HAP-1 (cell line): ENCODE results near the gene SCNN1B.
"Not testable (repeated sequence)": the region's sequence is repeated elsewhere in the genome, so short reads cannot be mapped to it uniquely, and the experiment has no call there.

ENCODE experiments used
- DNase-seq, 2 experiments: peaks; one replicate each; pipeline ENCODE4 v3.0.0-alpha.2; 2016 to 2020; ENCODE audit warnings: low spot score in 2 of 2
- H3K27me3 ChIP-seq: fragments of 250-450 bp; sonication (Bioruptor Pico); 2 replicates; pipeline ENCODE4 v1.5.1; 2020; ENCODE audit warnings: low read depth, mild to moderate bottlenecking, moderate library complexity
- H3K36me3 ChIP-seq: fragments of 250-450 bp; sonication (Bioruptor Pico); replicated peaks from 2 replicates; pipeline ENCODE4 v1.5.1; 2020; ENCODE audit warnings: mild to moderate bottlenecking
- H3K4me1 ChIP-seq: fragments of 250-450 bp; sonication (Bioruptor Pico); 2 replicates; pipeline ENCODE4 v1.5.1; 2020; ENCODE audit warnings: mild to moderate bottlenecking
- H3K4me3 ChIP-seq: fragments of 250-450 bp; sonication (Bioruptor Pico); 2 replicates; pipeline ENCODE4 v1.5.1; 2020; ENCODE audit warnings: mild to moderate bottlenecking, moderate library complexity
- H3K9me3 ChIP-seq: fragments of 250-450 bp; sonication (Bioruptor Pico); 2 replicates; pipeline ENCODE4 v1.5.1; 2020; ENCODE audit warnings: mild to moderate bottlenecking, moderate library complexity
- in situ Hi-C: fragments of 300-500 bp; cut with MboI; formaldehyde crosslinking; loops from 3 replicates; pipeline ENCODE4 v1.14.3; 2020; ENCODE audit warnings: low sequenced_read_pairs, inconsistent platforms, mixed read lengths

SCNN1B gene

DNA sequence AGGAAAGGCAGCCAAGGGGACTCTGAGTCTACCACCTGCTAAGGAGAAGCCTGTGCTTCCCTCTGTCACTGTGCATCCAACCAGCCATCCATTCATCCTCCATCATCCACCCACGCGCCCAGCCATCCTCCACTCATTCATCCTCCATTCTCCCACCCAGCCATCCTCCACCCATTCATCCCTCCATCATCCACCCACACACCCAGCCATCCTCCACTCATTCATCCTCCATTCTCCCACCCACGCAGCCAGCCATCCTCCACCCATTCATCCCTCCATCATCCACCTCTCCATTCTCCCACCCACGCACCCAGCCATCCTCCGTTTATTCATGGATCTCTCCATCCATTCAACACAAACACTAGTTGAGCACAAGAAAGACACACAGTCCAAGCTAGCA, 76.8 kb downstream of the SCNN1B start:
- no peaks in the 10 kb centered on the region for H3K27me3 ChIP-seq
- H3K4me1 ChIP-seq, result no peaks in the 10 kb centered on the region
- H3K36me3 ChIP-seq, result no peaks in the 10 kb centered on the region
- H3K4me3 ChIP-seq, result no peak overlapping the region
- no peak for DNase-seq
- in situ Hi-C loops, result no loop called here
- H3K9me3 ChIP-seq, result no peaks in the 10 kb centered on the region

DNA sequence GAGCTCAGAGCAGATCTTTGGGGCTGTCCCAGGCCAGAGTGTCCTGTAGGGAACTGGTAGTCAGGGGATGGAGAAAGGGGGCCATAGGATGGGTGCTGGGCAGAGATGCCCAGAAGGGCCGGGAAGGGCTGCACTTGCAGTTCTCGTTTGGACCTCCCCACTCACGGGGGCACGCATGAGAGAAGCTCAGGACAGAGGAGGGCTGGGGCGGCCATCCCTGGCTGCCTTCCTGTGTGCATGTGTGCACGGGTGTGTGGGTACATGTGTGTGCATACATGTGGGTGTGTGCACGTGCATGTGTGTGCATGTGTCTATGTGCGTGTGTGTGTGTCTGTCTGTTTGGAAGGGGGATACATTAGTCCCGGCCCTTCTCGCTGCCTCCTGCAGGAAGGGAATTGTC, 77.6 kb downstream of the SCNN1B start:
- Histone ChIP-seq H3K9me3 (no peaks in the 10 kb centered on the region), H3K27me3 (no peaks in the 10 kb centered on the region), H3K4me1 (no peaks in the 10 kb centered on the region), H3K4me3 (no peak overlapping the region), H3K36me3 (no peaks in the 10 kb centered on the region)
- no peak for DNase-seq
- in situ Hi-C loops, result no loop called here

DNA sequence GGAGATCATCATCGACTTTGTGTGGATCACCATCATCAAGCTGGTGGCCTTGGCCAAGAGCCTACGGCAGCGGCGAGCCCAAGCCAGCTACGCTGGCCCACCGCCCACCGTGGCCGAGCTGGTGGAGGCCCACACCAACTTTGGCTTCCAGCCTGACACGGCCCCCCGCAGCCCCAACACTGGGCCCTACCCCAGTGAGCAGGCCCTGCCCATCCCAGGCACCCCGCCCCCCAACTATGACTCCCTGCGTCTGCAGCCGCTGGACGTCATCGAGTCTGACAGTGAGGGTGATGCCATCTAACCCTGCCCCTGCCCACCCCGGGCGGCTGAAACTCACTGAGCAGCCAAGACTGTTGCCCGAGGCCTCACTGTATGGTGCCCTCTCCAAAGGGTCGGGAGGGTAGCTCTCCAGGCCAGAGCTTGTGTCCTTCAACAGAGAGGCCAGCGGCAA, 78.4 kb downstream of the SCNN1B start:
- DNase-seq, result no peak
- in situ Hi-C loops, result no loop called here
- H3K27me3 ChIP-seq, result no peaks in the 10 kb centered on the region
- H3K4me3 ChIP-seq, result no peak overlapping the region
- no peaks in the 10 kb centered on the region for H3K9me3 ChIP-seq
- no peaks in the 10 kb centered on the region for H3K36me3 ChIP-seq
- no peaks in the 10 kb centered on the region for H3K4me1 ChIP-seq

DNA sequence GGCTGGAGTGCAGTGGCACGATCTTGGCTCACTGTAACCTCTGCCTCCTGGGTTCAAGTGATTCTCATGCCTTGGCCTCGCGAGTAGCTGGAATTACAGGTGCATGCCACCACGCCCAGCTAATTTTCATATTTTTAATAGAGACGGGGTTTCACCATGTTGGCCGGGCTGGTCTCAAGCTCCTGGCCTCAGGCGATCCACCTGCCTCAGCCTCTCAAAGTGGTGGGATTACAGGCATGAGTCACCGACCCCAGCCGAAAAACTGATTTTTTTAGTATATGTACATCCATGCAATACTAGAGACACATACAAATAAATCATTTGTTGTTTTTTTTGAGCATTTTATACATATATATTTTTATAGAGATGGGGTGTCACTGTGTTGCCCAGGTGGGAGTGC, 79.6 kb downstream of the SCNN1B start:
- in situ Hi-C loops, H3K27me3 ChIP-seq: not testable (repeated sequence)

DNA sequence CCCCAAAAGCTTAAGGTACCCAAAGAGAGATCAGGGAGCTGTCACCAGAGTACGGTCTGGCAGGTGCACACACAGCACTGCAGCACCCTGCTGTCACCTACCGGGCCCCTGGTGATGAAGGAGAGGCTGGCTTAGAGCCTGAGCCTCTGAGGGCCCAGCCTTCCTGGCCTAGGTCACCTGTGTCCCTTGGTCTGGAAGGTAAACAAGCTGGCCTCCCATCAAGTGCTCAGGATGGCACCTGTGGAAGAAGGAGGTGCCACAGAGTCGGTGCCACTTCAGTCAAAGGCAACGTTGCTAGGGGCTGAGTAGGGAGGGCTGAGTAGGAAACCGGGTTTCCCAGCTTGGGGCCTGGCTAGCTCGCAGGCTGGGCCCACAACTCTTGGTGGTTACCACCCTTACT, 80.2 kb downstream of the SCNN1B start:
- H3K4me3 ChIP-seq, result no peak overlapping the region
- in situ Hi-C loops, result no loop called here
- H3K36me3 ChIP-seq, result no peaks in the 10 kb centered on the region
- no peaks in the 10 kb centered on the region for H3K4me1 ChIP-seq
- no peaks in the 10 kb centered on the region for H3K9me3 ChIP-seq
- no peak for DNase-seq
- no peaks in the 10 kb centered on the region for H3K27me3 ChIP-seq

More for the DNA sequence above, 79.6 kb downstream of the SCNN1B start:
- H3K9me3 ChIP-seq, H3K4me1 ChIP-seq, DNase-seq, H3K36me3 ChIP-seq, H3K4me3 ChIP-seq: not testable (repeated sequence)

DNA sequence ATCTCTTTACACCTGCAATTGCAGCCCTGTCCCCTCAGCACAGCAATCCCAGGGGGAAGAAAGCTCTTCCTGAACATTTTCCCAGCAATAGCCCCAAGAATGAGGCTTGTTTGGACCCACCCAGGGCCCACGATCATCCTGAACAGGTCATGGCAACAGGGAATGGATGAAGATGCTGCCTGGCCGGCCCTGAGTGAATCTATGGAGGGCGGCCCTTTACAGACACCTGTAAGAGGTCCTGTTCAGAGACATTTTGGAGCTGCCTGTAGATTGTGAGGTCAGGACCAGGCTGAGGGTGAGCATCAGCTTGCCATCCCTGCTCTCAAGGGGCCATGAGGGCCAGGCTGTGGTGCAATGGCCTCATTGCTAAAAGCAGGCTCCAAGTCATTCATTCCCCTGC, 81.8 kb downstream of the SCNN1B start:
- in situ Hi-C loops, result no loop called here
- Histone ChIP-seq H3K4me1 (no peaks in the 10 kb centered on the region), H3K27me3 (no peaks in the 10 kb centered on the region), H3K36me3 (no peaks in the 10 kb centered on the region), H3K9me3 (no peaks in the 10 kb centered on the region), H3K4me3 (no peak overlapping the region)
- DNase-seq, result no peak

DNA sequence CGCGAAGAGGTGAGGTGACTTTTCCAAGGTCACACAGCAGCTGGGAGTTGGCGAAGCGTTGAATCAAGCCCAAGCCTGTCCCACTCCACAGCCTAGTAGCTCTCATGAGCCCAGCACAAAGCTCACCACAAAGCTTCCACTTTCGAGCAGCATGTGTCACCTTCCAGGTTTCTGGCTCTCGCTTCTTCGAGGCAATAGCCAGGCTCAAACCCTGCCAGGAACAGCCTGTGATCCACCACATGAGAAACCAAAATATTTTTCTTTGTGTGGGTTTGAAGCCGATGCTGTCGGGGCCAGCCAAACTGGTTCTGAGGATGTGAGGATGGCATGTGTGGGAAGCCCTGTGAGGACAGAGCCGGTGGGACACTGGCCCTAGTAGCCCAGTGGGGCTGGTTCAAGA, 82.8 kb downstream of the SCNN1B start:
- Histone ChIP-seq H3K4me3 (no peak overlapping the region), H3K36me3 (no peaks in the 10 kb centered on the region), H3K9me3 (no peaks in the 10 kb centered on the region), H3K4me1 (no peaks in the 10 kb centered on the region), H3K27me3 (no peaks in the 10 kb centered on the region)
- in situ Hi-C loops, result no loop called here
- DNase-seq, result no peak

DNA sequence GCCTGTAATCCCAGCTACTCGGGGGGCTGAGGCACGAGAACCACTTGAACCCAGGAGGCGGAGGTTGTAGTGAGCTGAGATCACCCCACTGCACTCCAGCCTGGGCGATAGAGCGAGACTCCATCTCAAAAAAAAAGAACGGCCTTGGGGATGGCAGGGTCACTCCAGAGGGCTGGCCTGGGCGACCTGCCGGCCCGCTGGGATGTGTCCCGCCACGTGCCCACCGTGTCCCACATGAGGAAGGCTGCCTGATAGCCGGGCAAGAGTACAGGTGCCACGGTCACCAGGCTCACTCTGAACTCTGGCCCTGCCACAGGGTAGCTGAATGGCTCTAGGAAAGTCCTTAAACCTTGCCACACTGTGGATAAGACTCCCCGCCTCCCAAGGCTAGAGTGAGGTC, 83.3 kb downstream of the SCNN1B start:
- H3K9me3 ChIP-seq, result no peaks in the 10 kb centered on the region
- DNase-seq, result no peak
- in situ Hi-C loops, result no loop called here
- no peaks in the 10 kb centered on the region for H3K4me1 ChIP-seq
- no peaks in the 10 kb centered on the region for H3K27me3 ChIP-seq
- H3K4me3 ChIP-seq, result no peak overlapping the region
- no peaks in the 10 kb centered on the region for H3K36me3 ChIP-seq

DNA sequence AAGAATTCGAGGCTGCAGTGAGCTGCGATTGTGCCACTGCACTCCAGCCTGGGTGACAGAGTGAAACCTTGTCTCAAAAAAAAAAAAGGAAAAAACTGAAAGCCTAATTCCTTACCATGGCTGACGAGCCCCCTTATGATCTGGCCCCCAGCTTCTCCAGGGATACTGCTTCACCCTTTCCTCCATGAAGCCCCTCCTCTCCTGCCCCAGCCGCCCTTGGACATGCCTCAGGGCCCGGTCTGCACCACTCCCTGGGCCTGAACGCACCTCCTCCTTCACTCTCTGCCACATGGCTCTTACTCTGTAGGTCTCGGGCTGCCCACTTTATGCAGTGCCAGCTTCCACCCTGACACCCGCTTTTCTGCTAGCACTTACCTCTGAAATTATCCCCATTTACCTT, 85.6 kb downstream of the SCNN1B start:
- in situ Hi-C loops, result no loop called here
- no peaks in the 10 kb centered on the region for H3K27me3 ChIP-seq
- H3K4me3 ChIP-seq, result no peak overlapping the region
- H3K9me3 ChIP-seq, result no peaks in the 10 kb centered on the region
- peaks cover 4% of the 10 kb centered on the region; the same call in 1 of the 2 replicates for H3K36me3 ChIP-seq
- DNase-seq, result no peak
- H3K4me1 ChIP-seq, result no peaks in the 10 kb centered on the region

DNA sequence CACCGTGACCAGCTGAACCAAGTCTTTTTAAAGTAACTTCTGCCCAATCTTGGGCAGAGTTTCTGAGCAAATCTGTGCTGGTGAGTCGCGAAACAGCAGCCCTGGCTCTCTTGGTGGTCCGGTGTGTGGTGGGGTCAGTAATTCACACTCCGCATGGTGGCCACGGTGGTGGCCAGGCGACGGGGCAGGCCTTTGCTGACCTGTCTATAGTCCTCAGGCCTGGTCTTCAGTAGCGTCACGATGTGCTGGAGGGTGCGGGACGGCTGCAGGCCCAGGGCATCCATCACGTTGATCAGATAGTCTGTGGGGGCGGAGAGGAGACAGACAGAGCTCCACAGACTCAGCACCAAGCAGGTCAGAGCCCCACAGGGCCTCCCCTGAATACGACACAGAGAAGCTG, 86.7 kb downstream of the SCNN1B start:
- H3K9me3 ChIP-seq, result no peaks in the 10 kb centered on the region
- in situ Hi-C loops, result no loop called here
- H3K4me3 ChIP-seq, result no peak overlapping the region
- peaks cover 4% of the 10 kb centered on the region; the same call in 1 of the 2 replicates for H3K36me3 ChIP-seq
- H3K4me1 ChIP-seq, result no peaks in the 10 kb centered on the region
- H3K27me3 ChIP-seq, result no peaks in the 10 kb centered on the region
- DNase-seq, result no peak

DNA sequence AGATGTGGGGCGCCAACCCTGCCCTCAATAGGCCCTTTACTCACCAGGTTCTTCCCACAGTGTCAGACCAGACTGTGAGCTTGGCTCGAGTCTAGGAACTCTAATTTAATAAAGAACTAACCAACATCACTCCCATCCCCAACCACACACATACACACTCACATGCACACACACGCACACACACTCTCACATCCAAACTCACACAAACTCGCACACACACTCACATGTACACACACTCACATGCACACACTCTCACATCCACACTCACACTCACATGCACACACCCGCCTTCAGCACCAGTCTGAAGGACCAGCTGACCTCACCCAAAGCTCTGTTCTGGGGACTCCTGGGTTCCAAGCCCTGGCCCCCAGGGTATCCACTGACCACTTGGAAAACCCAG, 87.1 kb downstream of the SCNN1B start:
- no peak for DNase-seq

DNA sequence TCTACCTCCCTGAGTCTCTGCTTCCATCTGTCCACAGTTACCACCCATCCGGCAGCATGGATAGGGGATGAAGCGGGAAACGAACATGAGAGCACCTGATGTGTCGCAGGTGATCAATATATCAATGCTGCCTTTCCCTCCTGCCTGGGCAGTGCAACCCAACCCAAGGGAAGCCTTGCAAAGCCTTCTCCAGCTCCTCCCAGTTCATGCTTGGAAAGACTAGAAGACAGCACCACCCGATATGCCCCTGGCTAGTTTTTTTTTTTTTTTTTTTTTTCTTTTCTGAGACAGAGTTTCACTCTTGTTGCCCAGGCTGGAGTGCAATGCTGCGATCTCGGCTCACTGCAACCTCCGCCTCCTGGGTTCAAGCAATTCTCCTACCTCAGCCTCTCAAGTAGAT, 87.8 kb downstream of the SCNN1B start:
- H3K36me3 ChIP-seq, H3K9me3 ChIP-seq, DNase-seq, in situ Hi-C loops, H3K4me1 ChIP-seq, H3K27me3 ChIP-seq, H3K4me3 ChIP-seq: not testable (repeated sequence)

More for the DNA sequence above, 87.1 kb downstream of the SCNN1B start:
- H3K9me3 ChIP-seq, result no peaks in the 10 kb centered on the region
- H3K27me3 ChIP-seq, result no peaks in the 10 kb centered on the region
- H3K4me3 ChIP-seq, result no peak overlapping the region
- in situ Hi-C loops, result no loop called here
- H3K4me1 ChIP-seq, result no peaks in the 10 kb centered on the region
- peaks cover 4% of the 10 kb centered on the region; the same call in 1 of the 2 replicates for H3K36me3 ChIP-seq

DNA sequence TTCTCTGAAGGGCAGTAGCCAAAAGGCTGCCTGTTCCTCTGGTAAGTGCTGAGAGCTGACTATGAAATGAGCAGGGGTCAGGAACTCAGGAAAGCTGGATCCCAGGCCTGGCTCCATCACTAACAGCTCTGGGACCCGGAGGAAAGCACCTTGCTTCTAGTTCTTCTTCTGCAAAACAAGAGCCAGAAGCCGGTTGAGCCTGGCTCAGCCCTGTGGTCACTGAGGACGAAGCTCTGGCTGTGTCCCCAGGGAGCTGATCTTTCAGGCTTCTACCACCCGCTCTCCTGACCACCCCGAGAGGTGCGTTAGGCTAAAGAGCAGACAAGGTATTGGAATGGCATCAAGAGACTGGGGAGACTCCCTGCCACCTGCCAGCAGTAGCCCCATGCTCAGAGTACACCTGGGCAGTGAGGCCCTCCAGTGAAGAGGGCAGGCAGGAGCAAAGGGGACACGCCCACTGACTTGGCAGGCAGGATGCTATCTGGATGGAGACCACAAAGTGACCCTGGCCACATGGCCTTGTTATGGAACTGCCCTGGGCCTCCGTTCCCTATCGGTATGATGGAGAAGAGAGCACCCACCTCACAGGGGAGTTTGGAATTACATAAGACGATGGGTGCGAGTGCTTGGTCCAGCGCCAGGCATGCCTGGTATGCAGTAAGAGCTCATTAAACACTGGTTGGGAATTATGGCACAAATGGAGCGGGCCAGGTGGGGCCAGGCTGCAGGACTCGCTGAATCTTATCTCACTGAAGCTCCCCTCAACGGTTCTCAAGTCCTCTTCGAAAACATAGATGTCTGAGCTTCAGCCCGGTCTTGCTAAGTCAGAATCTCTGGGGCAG, 89.5 kb downstream of the SCNN1B start:
- Histone ChIP-seq H3K36me3 (peaks cover 4% of the 10 kb centered on the region; the same call in 1 of the 2 replicates), H3K27me3 (no peaks in the 10 kb centered on the region), H3K9me3 (no peaks in the 10 kb centered on the region), H3K4me3 (no peak overlapping the region), H3K4me1 (no peaks in the 10 kb centered on the region)
- in situ Hi-C loops, result no loop called here
- DNase-seq, result no peak

DNA sequence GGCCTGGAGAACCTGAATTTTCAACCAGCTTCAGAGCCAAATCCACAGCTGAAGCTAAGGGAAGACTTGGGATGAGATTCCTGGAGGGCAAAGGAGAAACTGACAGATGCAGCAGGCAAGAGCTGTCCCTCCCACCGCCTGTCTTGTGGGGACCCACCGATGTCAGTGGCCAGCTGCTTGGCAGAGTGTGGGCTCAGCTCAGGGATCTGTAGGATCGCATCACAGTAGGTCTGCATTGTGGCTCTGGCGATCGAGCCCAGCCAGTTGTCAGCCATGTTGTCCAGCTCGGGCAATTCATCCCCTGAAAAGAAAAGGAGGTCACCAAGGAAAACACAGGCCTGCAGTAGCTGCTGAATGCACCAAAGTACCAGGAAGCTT, 90.1 kb downstream of the SCNN1B start:
- no peaks in the 10 kb centered on the region for H3K4me1 ChIP-seq
- H3K4me3 ChIP-seq, result no peak overlapping the region
- no peaks in the 10 kb centered on the region for H3K9me3 ChIP-seq
- DNase-seq, result no peak
- no peaks in the 10 kb centered on the region for H3K27me3 ChIP-seq
- H3K36me3 ChIP-seq, result peaks cover 4% of the 10 kb centered on the region; the same call in 1 of the 2 replicates
- in situ Hi-C loops, result no loop called here
